Measurements from ENCODE around the gene MICA.

MICA gene

GRCh38 chr6:31362751-31363150 lies 40.6 kb upstream of the MICA start:
- TF ChIP-seq REST (IDR thresholded peaks at IDR 0.05; ENCODE audit: low read depth) (no peak), CEBPB (IDR thresholded peaks at IDR 0.05) (no peak), USF1 (IDR thresholded peaks at IDR 0.05) (no peak), MAX (IDR thresholded peaks at IDR 0.05) (no peak), EGR1 (IDR thresholded peaks at IDR 0.05) (no peak), TAF1 (IDR thresholded peaks at IDR 0.05; ENCODE audit: low read depth) (no peak), FOXM1 (IDR thresholded peaks at IDR 0.05; ENCODE audit: borderline replicate concordance, low read depth) (no peak), TEAD4 (IDR thresholded peaks at IDR 0.05) (no peak), NFIC (IDR thresholded peaks at IDR 0.05) (no peak), ZBTB7A (IDR thresholded peaks at IDR 0.05; ENCODE audit: low read depth) (no peak), YY1 (IDR thresholded peaks at IDR 0.05; ENCODE audit: low read depth) (no peak), TCF12 (IDR thresholded peaks at IDR 0.05; ENCODE audit: low read depth) (no peak), CREB1 (IDR thresholded peaks at IDR 0.05; ENCODE audit: low read depth) (no peak), EP300 (IDR thresholded peaks at IDR 0.05; ENCODE audit: borderline replicate concordance) (no peak), RAD21 (IDR thresholded peaks at IDR 0.05; ENCODE audit: low read depth) (no peak)

- TF ChIP-seq CEBPB (IDR thresholded peaks at IDR 0.05): no peak
- TF ChIP-seq NFIC (IDR thresholded peaks at IDR 0.05): no peak
- TF ChIP-seq USF1 (IDR thresholded peaks at IDR 0.05): no peak
- TF ChIP-seq TEAD4 (IDR thresholded peaks at IDR 0.05): no peak
- TF ChIP-seq CREB1 (IDR thresholded peaks at IDR 0.05; ENCODE audit: low read depth): no peak
- no peak for TF ChIP-seq ZBTB7A (IDR thresholded peaks at IDR 0.05; ENCODE audit: low read depth)
- TF ChIP-seq MAX (IDR thresholded peaks at IDR 0.05): no peak
- TF ChIP-seq TAF1 (IDR thresholded peaks at IDR 0.05; ENCODE audit: low read depth): no peak
- no peak for TF ChIP-seq TCF12 (IDR thresholded peaks at IDR 0.05; ENCODE audit: low read depth)
- TF ChIP-seq EGR1 (IDR thresholded peaks at IDR 0.05): no peak
- no peak for TF ChIP-seq YY1 (IDR thresholded peaks at IDR 0.05; ENCODE audit: low read depth)
Measured at GRCh38 chr6:31363811-31364210, 39.6 kb upstream of the MICA start.

- no peak for TF ChIP-seq RAD21 (IDR thresholded peaks at IDR 0.05; ENCODE audit: low read depth)
- TF ChIP-seq TEAD4 (IDR thresholded peaks at IDR 0.05): no peak
- TF ChIP-seq TAF1 (IDR thresholded peaks at IDR 0.05; ENCODE audit: low read depth): no peak
- no peak for TF ChIP-seq ZBTB7A (IDR thresholded peaks at IDR 0.05; ENCODE audit: low read depth)
- TF ChIP-seq YY1 (IDR thresholded peaks at IDR 0.05; ENCODE audit: low read depth): no peak
- no peak for TF ChIP-seq FOXM1 (IDR thresholded peaks at IDR 0.05; ENCODE audit: borderline replicate concordance, low read depth)
- TF ChIP-seq USF1 (IDR thresholded peaks at IDR 0.05): no peak
- no peak for TF ChIP-seq CREB1 (IDR thresholded peaks at IDR 0.05; ENCODE audit: low read depth)
- no peak for TF ChIP-seq REST (IDR thresholded peaks at IDR 0.05; ENCODE audit: low read depth)
- no peak for TF ChIP-seq EGR1 (IDR thresholded peaks at IDR 0.05)
- no peak for TF ChIP-seq CEBPB (IDR thresholded peaks at IDR 0.05)
- no peak for TF ChIP-seq EP300 (IDR thresholded peaks at IDR 0.05; ENCODE audit: borderline replicate concordance)
Measured at GRCh38 chr6:31365864-31366263, 37.5 kb upstream of the MICA start.

- no peak for TF ChIP-seq CEBPB (IDR thresholded peaks at IDR 0.05)
- TF ChIP-seq RAD21 (IDR thresholded peaks at IDR 0.05; ENCODE audit: low read depth): peak; percentile 95
Measured at GRCh38 chr6:31366693-31367470, 36.5 kb upstream of the MICA start.

- TF ChIP-seq CEBPB (IDR thresholded peaks at IDR 0.05): no peak
- no peak for TF ChIP-seq USF1 (IDR thresholded peaks at IDR 0.05)
- no peak for TF ChIP-seq EGR1 (IDR thresholded peaks at IDR 0.05)
- TF ChIP-seq ZBTB7A (IDR thresholded peaks at IDR 0.05; ENCODE audit: low read depth): no peak
- no peak for TF ChIP-seq TEAD4 (IDR thresholded peaks at IDR 0.05)
- TF ChIP-seq MAX (IDR thresholded peaks at IDR 0.05): no peak
- no peak for TF ChIP-seq TAF1 (IDR thresholded peaks at IDR 0.05; ENCODE audit: low read depth)
- TF ChIP-seq NFIC (IDR thresholded peaks at IDR 0.05): no peak
- TF ChIP-seq TCF12 (IDR thresholded peaks at IDR 0.05; ENCODE audit: low read depth): no peak
- TF ChIP-seq EP300 (IDR thresholded peaks at IDR 0.05; ENCODE audit: borderline replicate concordance): no peak
- TF ChIP-seq FOXM1 (IDR thresholded peaks at IDR 0.05; ENCODE audit: borderline replicate concordance, low read depth): no peak
- TF ChIP-seq CREB1 (IDR thresholded peaks at IDR 0.05; ENCODE audit: low read depth): no peak
- no peak for TF ChIP-seq RAD21 (IDR thresholded peaks at IDR 0.05; ENCODE audit: low read depth)
- TF ChIP-seq REST (IDR thresholded peaks at IDR 0.05; ENCODE audit: low read depth): no peak
- no peak for TF ChIP-seq YY1 (IDR thresholded peaks at IDR 0.05; ENCODE audit: low read depth)
Measured at GRCh38 chr6:31368461-31368860, 34.9 kb upstream of the MICA start.
